DOHH2 (cell line): ENCODE data around the gene EXOSC9.
"Not testable (repeated sequence)": the region's sequence is repeated elsewhere in the genome, so short reads cannot be mapped to it uniquely, and the experiment has no call there.

Source experiments
- H3F3A ChIP-seq: fragments of 200-600 bp; sonication (generic), shearing (Covaris generic); 2 replicates; pipeline ENCODE4 v1.6.0; 2016; ENCODE audit warnings: antibody characterized with exemption, mild to moderate bottlenecking; ENCODE audit not compliant: control insufficient read depth, insufficient read depth
- H3K27ac ChIP-seq: fragments of 200-600 bp; sonication (generic); 2 replicates; pipeline ENCODE4 v1.5.1; 2014; ENCODE audit warnings: low read depth, mild to moderate bottlenecking, low read length, moderate library complexity
- H3K27me3 ChIP-seq: fragments of 200-600 bp; sonication (generic); 2 replicates; pipeline ENCODE4 v1.6.1; 2014; ENCODE audit warnings: mild to moderate bottlenecking, low read length, mixed read lengths; ENCODE audit not compliant: control insufficient read depth
- H3K36me3 ChIP-seq: fragments of 200-600 bp; sonication (generic); 2 replicates; pipeline ENCODE4 v1.6.1; 2014; ENCODE audit warnings: mild to moderate bottlenecking, low read length, moderate library complexity, mixed read lengths; ENCODE audit not compliant: control insufficient read depth
- H3K4me1 ChIP-seq: fragments of 200-600 bp; sonication (generic); 2 replicates; pipeline ENCODE4 v1.6.1; 2014; ENCODE audit warnings: mild to moderate bottlenecking, low read length, mixed read lengths; ENCODE audit not compliant: control insufficient read depth
- H3K4me2 ChIP-seq: fragments of 200-600 bp; sonication (generic); 2 replicates; pipeline ENCODE4 v1.6.0; 2014; ENCODE audit warnings: mild to moderate bottlenecking, low read length, moderate library complexity
- H3K4me3 ChIP-seq: fragments of 200-600 bp; sonication (generic); 2 replicates; pipeline ENCODE4 v1.5.1; 2014; ENCODE audit warnings: mild to moderate bottlenecking, low read length, mixed read lengths
- H3K79me2 ChIP-seq: fragments of 200-600 bp; sonication (generic); 2 replicates; pipeline ENCODE4 v1.6.1; 2014; ENCODE audit warnings: mild to moderate bottlenecking, low read length, mixed read lengths; ENCODE audit not compliant: control insufficient read depth
- H3K9me2 ChIP-seq: fragments of 200-600 bp; sonication (generic); replicated peaks from 2 replicates; pipeline ENCODE4 v1.6.1; 2014; ENCODE audit warnings: mild to moderate bottlenecking, low read length, mixed read lengths; ENCODE audit not compliant: control insufficient read depth
- H3K9me3 ChIP-seq: fragments of 200-600 bp; sonication (generic); 2 replicates; pipeline ENCODE4 v1.6.1; 2014; ENCODE audit warnings: antibody characterized with exemption, low read length, mixed read lengths; ENCODE audit not compliant: control insufficient read depth, insufficient read depth
- H4K20me1 ChIP-seq: fragments of 200-600 bp; sonication (generic); 2 replicates; pipeline ENCODE4 v1.6.0; 2014; ENCODE audit warnings: low read depth, mild to moderate bottlenecking, antibody characterized with exemption, low read length, moderate library complexity; ENCODE audit not compliant: control insufficient read depth, insufficient read depth
- CTCF ChIP-seq: fragments of 200-600 bp; sonication (generic); IDR thresholded peaks from one replicate; pipeline ENCODE4 v1.5.1; 2014; ENCODE audit warnings: antibody characterized with exemption, mild to moderate bottlenecking, low read depth, low read length; ENCODE audit not compliant: poor library complexity, severe bottlenecking
- EZH2phosphoT487 ChIP-seq: fragments of 200-600 bp; sonication (generic); IDR thresholded peaks from 2 replicates; pipeline ENCODE4 v1.6.1; 2017; ENCODE audit warnings: borderline replicate concordance, mild to moderate bottlenecking, antibody characterized with exemption, low read length, moderate library complexity, mixed read lengths

Gene EXOSC9, protein sequence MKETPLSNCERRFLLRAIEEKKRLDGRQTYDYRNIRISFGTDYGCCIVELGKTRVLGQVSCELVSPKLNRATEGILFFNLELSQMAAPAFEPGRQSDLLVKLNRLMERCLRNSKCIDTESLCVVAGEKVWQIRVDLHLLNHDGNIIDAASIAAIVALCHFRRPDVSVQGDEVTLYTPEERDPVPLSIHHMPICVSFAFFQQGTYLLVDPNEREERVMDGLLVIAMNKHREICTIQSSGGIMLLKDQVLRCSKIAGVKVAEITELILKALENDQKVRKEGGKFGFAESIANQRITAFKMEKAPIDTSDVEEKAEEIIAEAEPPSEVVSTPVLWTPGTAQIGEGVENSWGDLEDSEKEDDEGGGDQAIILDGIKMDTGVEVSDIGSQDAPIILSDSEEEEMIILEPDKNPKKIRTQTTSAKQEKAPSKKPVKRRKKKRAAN

DNA sequence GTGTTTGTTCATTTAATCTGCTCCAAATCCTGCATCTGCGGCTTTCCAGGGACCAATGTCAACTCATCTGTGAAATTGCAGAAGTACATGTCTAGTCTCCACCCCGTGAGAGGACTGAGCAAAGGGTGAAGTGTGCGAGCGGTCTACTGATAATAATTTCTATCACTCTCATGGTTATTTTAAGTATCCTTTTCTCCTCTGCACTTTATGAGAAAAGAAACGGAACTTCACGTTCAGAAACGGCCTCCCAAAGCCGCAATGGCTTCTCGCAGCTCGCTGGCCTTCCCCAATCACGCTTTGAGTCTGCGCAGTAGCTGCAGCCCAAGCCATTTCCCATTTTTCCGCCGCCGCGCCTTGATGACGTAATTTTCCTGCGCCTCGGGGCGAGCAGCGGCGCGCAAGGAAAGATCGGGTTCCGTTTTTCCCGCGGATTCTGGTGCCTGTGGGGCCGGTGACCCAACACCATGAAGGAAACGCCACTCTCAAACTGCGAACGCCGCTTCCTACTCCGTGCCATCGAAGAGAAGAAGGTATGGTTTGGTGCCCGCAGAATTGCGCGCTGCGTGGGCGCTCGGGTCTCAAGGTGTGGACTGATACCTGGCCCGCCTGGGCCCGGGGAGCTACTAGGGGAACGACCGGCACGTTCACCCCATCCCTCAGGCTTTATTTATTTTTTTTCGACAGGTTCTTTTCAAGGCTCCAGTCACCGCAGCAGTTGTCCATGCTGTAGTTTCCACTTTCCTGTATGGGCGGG is at the start of gene EXOSC9:
Gene EXOSC9 (plus strand): TSS at position 363 of the 754 bp plus-strand sequence. CDS start 102 bp downstream, at position 465.
- Histone ChIP-seq H3K79me2 (peaks cover 43% of the 10 kb centered on the region), H3F3A (peaks cover 11% of the 10 kb centered on the region), H4K20me1 (no peaks in the 10 kb centered on the region), H3K27me3 (no peaks in the 10 kb centered on the region), H3K4me2 (peak within 1 kb of the TSS; percentile 65), H3K4me3 (peak within 1 kb of the TSS; percentile 88), H3K36me3 (peaks cover 45% of the 10 kb centered on the region), H3K9me2 (no peaks in the 10 kb centered on the region), H3K27ac (peak within 1 kb of the TSS; percentile 94), H3K9me3 (no peaks in the 10 kb centered on the region), H3K4me1 (peaks cover 32% of the 10 kb centered on the region)
- no peak for TF ChIP-seq CTCF
- no peak for TF ChIP-seq EZH2phosphoT487

DNA sequence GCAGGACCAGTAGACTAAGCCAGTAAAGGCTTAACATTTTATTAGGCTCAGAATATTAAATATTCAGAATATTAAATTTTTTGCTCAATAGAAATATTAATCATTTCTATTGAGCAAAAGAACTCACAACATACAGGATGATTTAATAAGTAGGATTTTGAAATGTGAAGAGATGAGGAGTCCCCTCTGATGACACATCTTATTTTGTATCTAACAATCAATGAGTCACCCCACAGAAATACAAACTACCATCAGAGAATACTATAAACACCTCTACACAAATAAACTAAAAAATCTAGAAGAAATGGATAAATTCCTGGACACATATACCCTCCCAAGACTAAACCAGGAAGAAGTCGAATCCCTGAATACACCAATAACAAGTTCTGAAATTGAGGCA is 49.0 kb upstream of the EXOSC9 start:
- H3K4me3 ChIP-seq, H3K9me3 ChIP-seq, H3K4me1 ChIP-seq, H3K27ac ChIP-seq, H3F3A ChIP-seq, H3K36me3 ChIP-seq, H4K20me1 ChIP-seq, H3K4me2 ChIP-seq, H3K27me3 ChIP-seq, H3K79me2 ChIP-seq, H3K9me2 ChIP-seq: not testable (repeated sequence)

DNA sequence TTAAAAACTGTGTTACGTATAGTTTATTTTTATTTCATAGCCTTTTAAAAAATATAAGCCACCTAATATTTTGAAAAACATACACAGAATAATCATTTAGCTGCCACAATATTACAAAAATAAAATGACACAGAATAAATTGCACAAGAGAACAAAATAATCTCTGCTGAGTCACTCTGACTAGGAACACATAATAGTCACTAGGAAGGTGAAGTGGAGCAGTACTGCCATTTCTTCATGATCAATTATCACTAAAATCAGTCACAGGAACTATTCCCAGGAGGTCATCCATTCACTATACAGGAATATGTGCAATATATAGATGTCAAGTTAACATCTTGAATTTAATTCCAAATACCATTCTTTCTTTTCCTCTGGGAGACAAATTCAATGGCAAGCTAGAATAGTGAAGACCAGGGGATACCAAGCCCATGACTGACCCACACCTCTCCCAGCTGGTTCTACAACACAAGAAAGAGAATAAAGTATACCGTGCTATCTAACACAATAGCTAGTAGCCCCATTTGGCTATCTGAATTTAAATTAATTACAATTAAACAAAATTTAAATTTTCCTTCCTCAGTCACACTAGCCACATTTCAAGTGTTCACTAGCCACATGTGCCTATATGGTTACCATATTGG is 42.1 kb upstream of the EXOSC9 start:
- Histone ChIP-seq H3K4me2 (no peak overlapping the region), H3K9me3 (no peaks in the 10 kb centered on the region), H4K20me1 (no peaks in the 10 kb centered on the region), H3K27me3 (peaks cover 8% of the 10 kb centered on the region; the same call in 1 of the 2 replicates), H3K79me2 (no peaks in the 10 kb centered on the region), H3K36me3 (no peaks in the 10 kb centered on the region), H3K4me3 (no peak overlapping the region), H3K9me2 (no peaks in the 10 kb centered on the region), H3F3A (no peaks in the 10 kb centered on the region), H3K4me1 (no peaks in the 10 kb centered on the region), H3K27ac (no peak overlapping the region)
- no peak for TF ChIP-seq EZH2phosphoT487
- no peak for TF ChIP-seq CTCF
